C4-2B (cell line): Measurements from ENCODE around the gene TOP1.

ENCODE experiments used
- CTCF ChIP-seq: fragments of 450-650 bp; conservative IDR thresholded peaks from 2 replicates; pipeline ENCODE4 v1.5.1; 2017; ENCODE audit warnings: mild to moderate bottlenecking
- ZFX ChIP-seq: fragments of 450-650 bp; IDR thresholded peaks from 2 replicates; pipeline ENCODE4 v1.6.1; 2017

- TF ChIP-seq CTCF (no peak), ZFX (no peak)
These were observed 97.2 kb downstream of the TOP1 start for GRCh38 chr20:41125530-41126457.
